ENCODE measurements around the gene STK39. TPM values are rescaled to one million over a fixed set of nuclear protein-coding genes. Genes with fewer than 3 reads are reported as not detected.

Gene STK39
- total and polyA plus RNA-seq, 9 of the 15 experiments (the other 6 are each of a cell fraction or from before 2014, with no cell fraction given), result 0.19 to 0.76 (median 0.51) TPM

- TF ChIP-seq NR4A1 (CRISPR knock-in tag; IDR thresholded peaks at IDR 0.05) (peak; percentile 57; the same call in 1 of the 2 replicates), NR4A1 (tag; IDR thresholded peaks at IDR 0.05) (peak; percentile 96), FOXM1 (IDR thresholded peaks at IDR 0.05; ENCODE audit: low read depth) (no peak), FOXM1 (CRISPR knock-in tag; IDR thresholded peaks at IDR 0.05; ENCODE audit: low read depth) (no peak), NRF1 (conservative IDR thresholded peaks at IDR 0.05 in 1 of 2, IDR thresholded peaks at IDR 0.05 in 1 of 2) (peak; percentile 74 to 76), IFI16 (CRISPR knock-in tag; IDR thresholded peaks at IDR 0.05) (0 out of 2 replicates have a peak, but pooled peaks have one; percentile 37), DDX20 (tag; IDR thresholded peaks at IDR 0.05; ENCODE audit: low read depth) (peak; percentile 81), CHD4 (IDR thresholded peaks at IDR 0.05; ENCODE audit: insufficient read depth, insufficient replicate concordance, low read depth, low read length, poor library complexity, severe bottlenecking) (no peak), ZBTB7A (IDR thresholded peaks at IDR 0.05; ENCODE audit: borderline replicate concordance, control insufficient read depth, low read depth, low read length) (no peak), MYNN (IDR thresholded peaks at IDR 0.05) (no peak), MYNN (CRISPR knock-in tag; IDR thresholded peaks at IDR 0.05) (no peak), ZNF830 (CRISPR knock-in tag; IDR thresholded peaks at IDR 0.05) (peak; percentile 64; the same call in 1 of the 2 replicates), EZH2 (IDR thresholded peaks at IDR 0.05; ENCODE audit: borderline replicate concordance, low read depth, low read length) (no peak), HMG20A (CRISPR knock-in tag; conservative IDR thresholded peaks at IDR 0.05) (peak; percentile 74; the same call in 1 of the 2 replicates), PHB (CRISPR knock-in tag; IDR thresholded peaks at IDR 0.05) (no peak), ZNF561 (CRISPR knock-in tag; conservative IDR thresholded peaks at IDR 0.05) (no peak), XRCC4 (IDR thresholded peaks at IDR 0.05; ENCODE audit: extremely low read depth, insufficient read depth, insufficient read length) (no peak)
- TF ChIP-seq, protein P1, sequence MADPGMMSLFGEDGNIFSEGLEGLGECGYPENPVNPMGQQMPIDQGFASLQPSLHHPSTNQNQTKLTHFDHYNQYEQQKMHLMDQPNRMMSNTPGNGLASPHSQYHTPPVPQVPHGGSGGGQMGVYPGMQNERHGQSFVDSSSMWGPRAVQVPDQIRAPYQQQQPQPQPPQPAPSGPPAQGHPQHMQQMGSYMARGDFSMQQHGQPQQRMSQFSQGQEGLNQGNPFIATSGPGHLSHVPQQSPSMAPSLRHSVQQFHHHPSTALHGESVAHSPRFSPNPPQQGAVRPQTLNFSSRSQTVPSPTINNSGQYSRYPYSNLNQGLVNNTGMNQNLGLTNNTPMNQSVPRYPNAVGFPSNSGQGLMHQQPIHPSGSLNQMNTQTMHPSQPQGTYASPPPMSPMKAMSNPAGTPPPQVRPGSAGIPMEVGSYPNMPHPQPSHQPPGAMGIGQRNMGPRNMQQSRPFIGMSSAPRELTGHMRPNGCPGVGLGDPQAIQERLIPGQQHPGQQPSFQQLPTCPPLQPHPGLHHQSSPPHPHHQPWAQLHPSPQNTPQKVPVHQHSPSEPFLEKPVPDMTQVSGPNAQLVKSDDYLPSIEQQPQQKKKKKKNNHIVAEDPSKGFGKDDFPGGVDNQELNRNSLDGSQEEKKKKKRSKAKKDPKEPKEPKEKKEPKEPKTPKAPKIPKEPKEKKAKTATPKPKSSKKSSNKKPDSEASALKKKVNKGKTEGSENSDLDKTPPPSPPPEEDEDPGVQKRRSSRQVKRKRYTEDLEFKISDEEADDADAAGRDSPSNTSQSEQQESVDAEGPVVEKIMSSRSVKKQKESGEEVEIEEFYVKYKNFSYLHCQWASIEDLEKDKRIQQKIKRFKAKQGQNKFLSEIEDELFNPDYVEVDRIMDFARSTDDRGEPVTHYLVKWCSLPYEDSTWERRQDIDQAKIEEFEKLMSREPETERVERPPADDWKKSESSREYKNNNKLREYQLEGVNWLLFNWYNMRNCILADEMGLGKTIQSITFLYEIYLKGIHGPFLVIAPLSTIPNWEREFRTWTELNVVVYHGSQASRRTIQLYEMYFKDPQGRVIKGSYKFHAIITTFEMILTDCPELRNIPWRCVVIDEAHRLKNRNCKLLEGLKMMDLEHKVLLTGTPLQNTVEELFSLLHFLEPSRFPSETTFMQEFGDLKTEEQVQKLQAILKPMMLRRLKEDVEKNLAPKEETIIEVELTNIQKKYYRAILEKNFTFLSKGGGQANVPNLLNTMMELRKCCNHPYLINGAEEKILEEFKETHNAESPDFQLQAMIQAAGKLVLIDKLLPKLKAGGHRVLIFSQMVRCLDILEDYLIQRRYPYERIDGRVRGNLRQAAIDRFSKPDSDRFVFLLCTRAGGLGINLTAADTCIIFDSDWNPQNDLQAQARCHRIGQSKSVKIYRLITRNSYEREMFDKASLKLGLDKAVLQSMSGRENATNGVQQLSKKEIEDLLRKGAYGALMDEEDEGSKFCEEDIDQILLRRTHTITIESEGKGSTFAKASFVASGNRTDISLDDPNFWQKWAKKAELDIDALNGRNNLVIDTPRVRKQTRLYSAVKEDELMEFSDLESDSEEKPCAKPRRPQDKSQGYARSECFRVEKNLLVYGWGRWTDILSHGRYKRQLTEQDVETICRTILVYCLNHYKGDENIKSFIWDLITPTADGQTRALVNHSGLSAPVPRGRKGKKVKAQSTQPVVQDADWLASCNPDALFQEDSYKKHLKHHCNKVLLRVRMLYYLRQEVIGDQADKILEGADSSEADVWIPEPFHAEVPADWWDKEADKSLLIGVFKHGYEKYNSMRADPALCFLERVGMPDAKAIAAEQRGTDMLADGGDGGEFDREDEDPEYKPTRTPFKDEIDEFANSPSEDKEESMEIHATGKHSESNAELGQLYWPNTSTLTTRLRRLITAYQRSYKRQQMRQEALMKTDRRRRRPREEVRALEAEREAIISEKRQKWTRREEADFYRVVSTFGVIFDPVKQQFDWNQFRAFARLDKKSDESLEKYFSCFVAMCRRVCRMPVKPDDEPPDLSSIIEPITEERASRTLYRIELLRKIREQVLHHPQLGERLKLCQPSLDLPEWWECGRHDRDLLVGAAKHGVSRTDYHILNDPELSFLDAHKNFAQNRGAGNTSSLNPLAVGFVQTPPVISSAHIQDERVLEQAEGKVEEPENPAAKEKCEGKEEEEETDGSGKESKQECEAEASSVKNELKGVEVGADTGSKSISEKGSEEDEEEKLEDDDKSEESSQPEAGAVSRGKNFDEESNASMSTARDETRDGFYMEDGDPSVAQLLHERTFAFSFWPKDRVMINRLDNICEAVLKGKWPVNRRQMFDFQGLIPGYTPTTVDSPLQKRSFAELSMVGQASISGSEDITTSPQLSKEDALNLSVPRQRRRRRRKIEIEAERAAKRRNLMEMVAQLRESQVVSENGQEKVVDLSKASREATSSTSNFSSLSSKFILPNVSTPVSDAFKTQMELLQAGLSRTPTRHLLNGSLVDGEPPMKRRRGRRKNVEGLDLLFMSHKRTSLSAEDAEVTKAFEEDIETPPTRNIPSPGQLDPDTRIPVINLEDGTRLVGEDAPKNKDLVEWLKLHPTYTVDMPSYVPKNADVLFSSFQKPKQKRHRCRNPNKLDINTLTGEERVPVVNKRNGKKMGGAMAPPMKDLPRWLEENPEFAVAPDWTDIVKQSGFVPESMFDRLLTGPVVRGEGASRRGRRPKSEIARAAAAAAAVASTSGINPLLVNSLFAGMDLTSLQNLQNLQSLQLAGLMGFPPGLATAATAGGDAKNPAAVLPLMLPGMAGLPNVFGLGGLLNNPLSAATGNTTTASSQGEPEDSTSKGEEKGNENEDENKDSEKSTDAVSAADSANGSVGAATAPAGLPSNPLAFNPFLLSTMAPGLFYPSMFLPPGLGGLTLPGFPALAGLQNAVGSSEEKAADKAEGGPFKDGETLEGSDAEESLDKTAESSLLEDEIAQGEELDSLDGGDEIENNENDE (IDR thresholded peaks at IDR 0.05; ENCODE audit: low read depth, low read length), result no peak
Measured at GRCh38 chr2:167944825-167945659, 302.4 kb downstream of the STK39 start (continued).

Measured in K562 (cell line).